Loucy (cell line): ENCODE measurements around the gene POLA2.

Experiments used
- EZH2phosphoT487 ChIP-seq: fragments of 200-600 bp; IDR thresholded peaks from 2 replicates; pipeline ENCODE4 v1.6.1; 2018; ENCODE audit warnings: antibody characterized with exemption, mild to moderate bottlenecking, moderate library complexity, borderline replicate concordance
- TF ChIP-seq, protein P1 (sequence below): fragments of 200-600 bp; sonication (generic); conservative IDR thresholded peaks from 2 replicates; pipeline ENCODE4 v1.5.1; 2014; ENCODE audit warnings: mild to moderate bottlenecking, antibody characterized with exemption, low read length

DNA sequence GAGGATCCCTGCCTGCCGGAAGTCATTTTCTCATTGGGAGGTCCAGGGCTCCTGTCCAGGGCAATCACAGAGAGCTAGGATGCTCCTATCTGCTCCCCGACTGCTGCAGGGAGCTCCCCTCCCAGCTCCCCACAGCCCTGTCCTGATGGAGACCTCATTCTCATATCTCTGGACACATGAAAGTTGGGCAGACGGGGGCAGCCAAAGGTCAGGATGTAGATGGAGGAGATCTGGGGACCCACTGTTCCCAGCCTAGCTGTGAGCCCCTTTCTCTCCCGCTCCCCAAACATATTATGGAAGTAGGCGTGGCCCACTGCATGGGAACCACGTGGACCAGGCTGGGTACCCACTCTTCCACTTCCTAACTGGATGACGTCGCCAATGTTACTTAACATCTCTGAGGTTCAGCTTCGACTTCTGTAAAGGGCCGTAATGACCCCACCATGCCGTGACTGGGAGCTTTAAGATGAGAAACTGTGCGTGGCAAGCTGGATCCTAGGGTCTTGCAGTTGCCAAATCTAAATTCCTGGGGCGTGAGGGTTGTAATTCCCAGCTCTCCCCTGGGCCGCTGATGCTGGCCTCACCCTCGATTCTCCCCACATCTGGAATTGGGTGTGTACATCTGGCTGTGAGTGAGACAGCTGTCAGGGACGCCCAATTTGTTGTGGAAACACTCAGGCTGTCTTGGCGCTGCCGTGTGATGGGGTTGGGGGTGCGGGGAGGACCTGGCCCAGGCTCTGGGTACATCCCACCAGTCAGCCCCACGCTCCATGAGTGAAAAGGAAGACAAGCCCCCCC is 54.7 kb downstream of the POLA2 start:
- TF ChIP-seq, protein P1, sequence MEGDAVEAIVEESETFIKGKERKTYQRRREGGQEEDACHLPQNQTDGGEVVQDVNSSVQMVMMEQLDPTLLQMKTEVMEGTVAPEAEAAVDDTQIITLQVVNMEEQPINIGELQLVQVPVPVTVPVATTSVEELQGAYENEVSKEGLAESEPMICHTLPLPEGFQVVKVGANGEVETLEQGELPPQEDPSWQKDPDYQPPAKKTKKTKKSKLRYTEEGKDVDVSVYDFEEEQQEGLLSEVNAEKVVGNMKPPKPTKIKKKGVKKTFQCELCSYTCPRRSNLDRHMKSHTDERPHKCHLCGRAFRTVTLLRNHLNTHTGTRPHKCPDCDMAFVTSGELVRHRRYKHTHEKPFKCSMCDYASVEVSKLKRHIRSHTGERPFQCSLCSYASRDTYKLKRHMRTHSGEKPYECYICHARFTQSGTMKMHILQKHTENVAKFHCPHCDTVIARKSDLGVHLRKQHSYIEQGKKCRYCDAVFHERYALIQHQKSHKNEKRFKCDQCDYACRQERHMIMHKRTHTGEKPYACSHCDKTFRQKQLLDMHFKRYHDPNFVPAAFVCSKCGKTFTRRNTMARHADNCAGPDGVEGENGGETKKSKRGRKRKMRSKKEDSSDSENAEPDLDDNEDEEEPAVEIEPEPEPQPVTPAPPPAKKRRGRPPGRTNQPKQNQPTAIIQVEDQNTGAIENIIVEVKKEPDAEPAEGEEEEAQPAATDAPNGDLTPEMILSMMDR, result no peak
- no peak for TF ChIP-seq EZH2phosphoT487
